GM12864 (cell line): ENCODE data around the gene OS9.

Source experiments
- DNase-seq: peaks from one replicate; pipeline ENCODE4 v3.0.0-alpha.2; 2011; ENCODE audit warnings: low read depth
- H3K4me3 ChIP-seq: 2 replicates; pipeline ENCODE4 v1.5.1; 2011; ENCODE audit warnings: mild to moderate bottlenecking, low read depth, low read length, control low read depth
- CTCF ChIP-seq: IDR thresholded peaks from 2 replicates; pipeline ENCODE4 v1.5.1; 2011; ENCODE audit warnings: low read depth, mild to moderate bottlenecking, moderate library complexity, low read length, control low read depth, inconsistent platforms; ENCODE audit errors: missing control alignments

The OS9 gene

GRCh38 chr12:57763881-57764661 is 70.1 kb downstream of the OS9 start:
- DNase-seq = no peak
- H3K4me3 ChIP-seq = no peak overlapping the region
- TF ChIP-seq CTCF = no peak

DNA sequence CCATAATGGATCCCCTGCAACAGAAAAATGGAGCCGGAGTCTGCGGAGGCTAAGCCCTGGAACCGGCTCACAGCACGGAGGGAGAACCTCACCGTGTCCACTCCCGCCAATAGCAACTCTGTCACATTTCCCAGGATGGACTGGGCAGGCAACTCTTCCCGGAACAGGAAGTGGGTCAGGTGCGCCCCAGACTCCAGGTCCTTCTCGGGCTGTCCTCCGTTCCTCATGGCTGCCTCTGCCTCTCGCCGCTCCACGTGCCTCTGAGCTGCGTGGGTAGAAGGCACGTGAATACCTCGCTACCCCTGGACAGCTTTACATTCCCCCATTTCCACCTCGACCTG is 70.7 kb downstream of the OS9 start:
- H3K4me3 ChIP-seq = peak overlapping the region; percentile 11; the same call in 1 of the 2 replicates
- no peak for DNase-seq
- TF ChIP-seq CTCF = no peak

- H3K4me3 ChIP-seq = peak overlapping the region; percentile 11
- peak; percentile 51 for TF ChIP-seq CTCF
- DNase-seq = no peak
Measured at GRCh38 chr12:57765003-57765697, 71.2 kb downstream of the OS9 start.

DNA sequence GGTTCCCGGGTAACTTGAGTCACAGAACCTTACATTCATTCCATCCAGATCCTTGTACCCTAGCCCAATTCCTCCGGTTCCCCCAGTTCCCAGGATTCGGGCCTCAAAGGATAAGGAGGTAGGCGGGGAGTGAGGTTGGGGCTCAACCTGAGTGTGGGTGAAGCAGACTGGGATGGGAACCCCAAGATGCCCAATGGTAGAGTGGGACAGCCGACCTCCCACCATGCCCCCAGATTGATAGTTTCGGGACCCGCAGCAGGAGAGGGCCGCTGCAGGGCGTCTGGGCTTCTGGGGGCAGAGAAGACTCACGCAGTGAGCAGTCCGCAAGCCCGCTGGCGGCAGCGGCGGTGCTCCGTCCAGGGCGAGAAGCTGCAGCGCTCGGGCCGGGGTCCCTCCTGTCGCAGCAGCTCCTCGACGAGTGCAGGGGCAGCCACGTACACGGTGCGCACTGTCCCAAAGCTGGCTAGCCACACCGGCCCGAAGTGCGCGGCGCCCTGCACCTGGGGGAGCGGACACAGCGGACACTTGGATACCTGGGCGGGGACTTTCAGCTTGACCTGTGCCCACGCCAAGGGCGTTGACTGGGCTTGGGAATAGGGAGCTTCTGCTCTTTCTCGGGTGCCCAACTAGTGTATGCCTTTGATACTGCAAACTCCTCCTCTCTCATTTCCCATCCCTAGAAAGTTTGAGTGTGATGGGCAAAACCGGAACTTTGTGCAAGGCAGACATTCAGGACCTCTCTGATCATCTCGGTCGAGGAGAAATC is 71.9 kb downstream of the OS9 start:
- no peak for DNase-seq
- H3K4me3 ChIP-seq = peak overlapping the region; percentile 11; the same call in 1 of the 2 replicates
- no peak for TF ChIP-seq CTCF

- H3K4me3 ChIP-seq = no peak within 1 kb of the TSS
- no peak for DNase-seq
- TF ChIP-seq CTCF = no peak
Measured at GRCh38 chr12:57766464-57767304, 72.8 kb downstream of the OS9 start, which contains the start of gene CYP27B1. CYP27B1 (minus strand) TSS chr12:57767078; CDS start chr12:57767041, 37 bp downstream.

DNA sequence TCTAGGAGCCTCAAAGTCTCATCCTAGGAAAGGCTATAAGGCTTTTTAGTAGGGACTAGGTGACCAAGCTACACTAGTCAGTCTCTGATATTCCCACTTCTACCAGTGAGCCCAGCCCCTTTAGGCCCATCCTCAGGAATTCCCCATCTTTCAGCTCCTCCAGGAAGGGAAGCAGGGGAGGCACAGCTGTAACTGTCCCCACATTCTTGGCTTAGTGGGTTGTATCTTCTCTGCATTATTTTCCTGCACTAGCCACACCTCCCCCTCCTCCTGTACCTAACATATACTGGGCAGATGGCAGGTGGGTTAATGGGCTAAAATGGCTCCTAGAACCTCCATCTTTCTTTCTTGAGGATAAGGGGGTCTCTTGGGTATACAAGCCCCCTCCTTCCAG is 73.4 kb downstream of the OS9 start:
- H3K4me3 ChIP-seq = no peak overlapping the region
- no peak for TF ChIP-seq CTCF
- DNase-seq = no peak
